Neural progenitor cell (in vitro differentiated cells): ENCODE measurements around the gene TBC1D4.

Experiments
- CTCF ChIP-seq: fragments of 200-600 bp; sonication (generic); IDR thresholded peaks from 2 replicates; pipeline ENCODE4 v1.5.1; 2017; ENCODE audit warnings: antibody characterized with exemption, mild to moderate bottlenecking
- EZH2 ChIP-seq: fragments of 200-600 bp; sonication (generic); IDR thresholded peaks from 2 replicates; pipeline ENCODE4 v1.6.1; 2017; ENCODE audit warnings: antibody characterized with exemption, mild to moderate bottlenecking, moderate library complexity
- EZH2phosphoT487 ChIP-seq: fragments of 200-600 bp; sonication (generic); IDR thresholded peaks from 2 replicates; pipeline ENCODE4 v1.6.1; 2017; ENCODE audit warnings: antibody characterized with exemption

- TF ChIP-seq CTCF (no peak), EZH2 (no peak), EZH2phosphoT487 (no peak)
These were observed 225.0 kb downstream of the TBC1D4 start for GRCh38 chr13:75256922-75257321.
